Stimulated activated memory B cell treated with anti-CD40 and anti-IgM and Interleukin-4, amounts not matched to agents 10 μg/mL and 1 μg/mL and 100 μg/mL, for 72 hours (primary cell): ENCODE results near the gene TMEM17.
A peak's percentile ranks its signal among the peaks of the same experiment; 100 is the strongest.
"Not testable (repeated sequence)": the region's sequence is repeated elsewhere in the genome, so short reads cannot be mapped to it uniquely, and the experiment has no call there.

Source experiments
- ATAC-seq: fragments of 150-1000 bp; cut with Tn5 transposase; 2 replicates; pipeline ENCODE4 v1.10.0; 2021
- H3K27ac Mint-ChIP-seq: one replicate; pipeline ENCODE4 v1.8.0; 2022; ENCODE audit warnings: mild to moderate bottlenecking, mixed read lengths
- H3K27me3 Mint-ChIP-seq: one replicate; pipeline ENCODE4 v1.8.0; 2022; ENCODE audit warnings: mixed read lengths
- H3K36me3 Mint-ChIP-seq: one replicate; pipeline ENCODE4 v1.8.0; 2022; ENCODE audit warnings: mixed read lengths
- H3K4me1 Mint-ChIP-seq: one replicate; pipeline ENCODE4 v1.8.0; 2022; ENCODE audit warnings: mixed read lengths
- H3K4me3 Mint-ChIP-seq: one replicate; pipeline ENCODE4 v1.8.0; 2022; ENCODE audit warnings: mild to moderate bottlenecking, moderate library complexity, mixed read lengths
- H3K9me3 Mint-ChIP-seq: one replicate; pipeline ENCODE4 v1.8.0; 2022; ENCODE audit warnings: mixed read lengths

TMEM17 gene, protein sequence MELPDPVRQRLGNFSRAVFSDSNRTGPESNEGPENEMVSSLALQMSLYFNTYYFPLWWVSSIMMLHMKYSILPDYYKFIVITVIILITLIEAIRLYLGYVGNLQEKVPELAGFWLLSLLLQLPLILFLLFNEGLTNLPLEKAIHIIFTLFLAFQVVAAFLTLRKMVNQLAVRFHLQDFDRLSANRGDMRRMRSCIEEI

DNA sequence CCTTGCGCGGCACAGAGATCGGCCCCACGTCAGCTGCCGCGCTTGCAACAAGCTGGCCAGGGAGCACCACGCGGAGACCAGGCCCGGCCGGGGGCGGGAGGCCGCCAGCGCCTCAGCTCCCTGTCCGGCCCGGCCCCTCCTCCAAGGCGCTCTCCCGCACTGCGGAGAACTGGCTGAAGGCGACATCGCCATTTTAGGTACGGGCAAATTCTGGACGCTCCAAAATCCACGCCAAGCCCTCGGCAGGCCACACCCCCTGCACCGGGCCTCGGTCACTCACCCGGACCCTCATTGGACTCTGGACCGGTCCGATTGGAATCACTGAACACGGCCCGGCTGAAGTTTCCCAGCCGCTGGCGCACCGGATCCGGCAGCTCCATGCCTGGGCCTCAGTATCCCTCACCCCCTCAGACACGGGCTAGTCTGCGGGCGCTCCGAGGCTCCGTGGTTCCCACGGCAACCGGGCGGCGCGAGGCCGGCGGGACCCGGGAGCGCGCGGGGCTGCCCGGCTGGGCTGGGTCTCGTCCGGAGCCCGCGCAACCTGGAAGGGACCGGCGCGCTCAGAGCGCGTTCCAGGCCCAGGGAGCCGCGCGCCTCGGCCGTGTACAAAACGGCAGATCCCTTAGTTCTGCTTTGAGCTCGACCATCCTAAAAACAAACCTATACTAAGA, at the start of gene TMEM17:
Gene TMEM17 (minus strand): TSS at position 446 of the 671 bp plus-strand sequence. CDS start 66 bp downstream, at position 380.
- H3K27me3 Mint-ChIP-seq, result peaks cover 7% of the 10 kb centered on the region
- ATAC-seq, result peak; percentile 85
- H3K4me1 Mint-ChIP-seq, result peaks cover 8% of the 10 kb centered on the region
- peak within 1 kb of the TSS; percentile 57 for H3K27ac Mint-ChIP-seq
- H3K36me3 Mint-ChIP-seq, result no peaks in the 10 kb centered on the region
- H3K4me3 Mint-ChIP-seq, result peak within 1 kb of the TSS; percentile 83
- H3K9me3 Mint-ChIP-seq, result no peaks in the 10 kb centered on the region

DNA sequence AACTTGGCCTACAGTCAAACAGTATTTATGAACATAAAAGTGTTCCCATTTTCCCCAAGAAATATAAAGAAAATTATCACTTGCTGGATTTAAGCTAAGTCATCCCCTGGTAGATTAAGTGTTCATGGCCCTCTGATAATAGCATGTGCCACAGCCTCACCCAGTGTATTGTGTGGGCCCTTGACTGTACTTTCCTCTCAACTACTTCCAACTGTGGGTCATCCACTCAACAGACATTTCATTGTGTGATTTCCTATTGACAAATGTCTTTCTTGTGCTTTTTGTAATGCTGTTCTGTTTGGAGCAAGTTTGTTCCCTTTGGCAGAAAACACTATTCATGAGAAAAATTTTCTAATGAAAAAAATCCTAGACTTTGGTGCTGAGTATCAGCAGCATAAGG, 48.4 kb upstream of the TMEM17 start:
- ATAC-seq, result no peak

DNA sequence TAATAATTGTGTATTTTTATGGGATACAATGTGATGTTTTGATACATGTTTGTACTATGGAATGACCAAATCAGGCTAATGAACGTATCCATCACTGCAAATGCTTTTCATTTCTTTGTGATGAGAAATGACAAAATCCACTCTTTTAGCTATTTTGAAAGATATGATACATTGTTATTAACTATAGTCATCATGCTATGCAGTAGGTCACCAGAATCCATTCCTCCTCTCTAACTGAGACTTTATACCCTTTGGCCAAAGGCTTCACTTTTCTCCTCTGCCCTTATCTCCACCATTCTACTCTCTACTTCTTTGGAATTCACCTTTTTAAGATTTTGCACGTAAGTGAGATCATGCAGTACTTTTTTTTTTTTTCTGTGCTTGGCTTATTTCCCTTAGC, 44.5 kb upstream of the TMEM17 start:
- Mint-ChIP-seq H3K27ac (no peak overlapping the region), H3K4me3 (no peak overlapping the region), H3K4me1 (no peaks in the 10 kb centered on the region), H3K36me3 (no peaks in the 10 kb centered on the region), H3K9me3 (no peaks in the 10 kb centered on the region), H3K27me3 (peaks cover 13% of the 10 kb centered on the region)
- ATAC-seq, result no peak

More for the DNA sequence above, 48.4 kb upstream of the TMEM17 start:
- Mint-ChIP-seq H3K9me3 (peaks cover 4% of the 10 kb centered on the region), H3K27me3 (peaks cover 13% of the 10 kb centered on the region), H3K36me3 (no peaks in the 10 kb centered on the region), H3K4me1 (no peaks in the 10 kb centered on the region), H3K4me3 (no peak overlapping the region), H3K27ac (no peak overlapping the region)

DNA sequence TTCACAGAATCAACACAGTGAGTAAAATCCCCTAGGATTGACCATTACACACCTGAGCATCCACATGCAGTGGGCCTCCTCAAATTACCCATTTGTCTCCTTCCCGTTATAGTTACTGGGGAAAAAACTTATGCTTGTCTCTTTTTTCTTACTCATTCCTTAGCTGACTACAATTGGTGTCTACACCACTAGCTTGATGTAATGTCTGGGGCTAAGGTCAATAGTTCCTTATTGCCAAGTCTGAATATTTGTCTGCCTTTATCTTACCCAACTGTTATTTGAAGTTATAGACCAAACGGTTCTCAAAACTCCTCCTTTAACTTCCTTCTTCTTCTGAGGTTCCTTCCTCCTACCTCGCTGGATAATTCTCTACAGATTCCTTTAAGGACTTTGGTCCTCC, 41.9 kb upstream of the TMEM17 start:
- Mint-ChIP-seq H3K9me3 (no peaks in the 10 kb centered on the region), H3K4me3 (no peak overlapping the region), H3K27ac (no peak overlapping the region), H3K27me3 (no peaks in the 10 kb centered on the region), H3K4me1 (no peaks in the 10 kb centered on the region), H3K36me3 (no peaks in the 10 kb centered on the region)
- no peak for ATAC-seq

GRCh38 chr2:62545261-62545660, 39.3 kb upstream of the TMEM17 start:
- H3K27ac Mint-ChIP-seq, result no peak overlapping the region
- no peaks in the 10 kb centered on the region for H3K9me3 Mint-ChIP-seq
- peaks cover 15% of the 10 kb centered on the region for H3K27me3 Mint-ChIP-seq
- ATAC-seq, result peak; percentile 42
- H3K4me1 Mint-ChIP-seq, result no peaks in the 10 kb centered on the region
- no peak overlapping the region for H3K4me3 Mint-ChIP-seq
- H3K36me3 Mint-ChIP-seq, result no peaks in the 10 kb centered on the region

DNA sequence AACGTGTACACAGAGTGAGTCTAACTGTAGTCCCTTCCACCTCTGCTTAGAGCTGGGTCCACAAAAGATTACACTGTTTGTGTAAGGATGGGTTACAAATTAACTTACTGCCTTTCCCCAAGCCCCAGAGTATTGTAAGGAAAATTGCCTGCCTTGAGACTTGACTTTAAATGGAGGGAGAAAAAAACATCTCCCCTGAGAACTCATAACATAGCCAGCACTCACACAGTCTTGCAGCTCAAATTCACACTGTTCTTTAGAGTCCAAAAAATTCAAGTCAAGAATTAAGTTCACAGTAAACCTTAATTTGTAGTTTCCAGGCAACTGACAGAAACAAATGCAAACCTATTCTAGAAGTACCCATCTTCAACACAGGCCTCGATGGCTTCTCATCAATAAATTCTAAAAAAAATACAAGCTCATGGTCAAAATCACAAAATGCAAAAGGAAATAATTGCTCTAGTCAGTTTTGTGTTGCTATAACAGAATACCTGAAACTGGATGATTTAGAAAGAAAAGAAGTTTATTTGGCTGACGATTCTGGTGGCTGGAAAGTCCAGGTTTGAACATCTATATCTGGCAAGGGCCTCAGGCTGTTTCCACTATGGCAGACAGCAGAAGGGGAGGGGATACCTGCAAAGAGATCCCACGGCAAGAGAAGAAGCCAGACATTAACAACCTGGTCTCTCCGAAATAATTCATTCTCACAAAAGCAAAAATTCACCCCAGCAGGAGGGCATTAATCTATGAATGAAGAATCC, 34.6 kb upstream of the TMEM17 start:
- peaks cover 3% of the 10 kb centered on the region for H3K9me3 Mint-ChIP-seq
- H3K4me1 Mint-ChIP-seq, result no peaks in the 10 kb centered on the region
- no peaks in the 10 kb centered on the region for H3K36me3 Mint-ChIP-seq
- no peak for ATAC-seq
- no peak overlapping the region for H3K27ac Mint-ChIP-seq
- H3K27me3 Mint-ChIP-seq, result peaks cover 47% of the 10 kb centered on the region
- no peak overlapping the region for H3K4me3 Mint-ChIP-seq

GRCh38 chr2:62539606-62540407, 33.8 kb upstream of the TMEM17 start:
- Mint-ChIP-seq H3K4me1 (no peaks in the 10 kb centered on the region), H3K36me3 (peaks cover 3% of the 10 kb centered on the region), H3K27ac (no peak overlapping the region), H3K9me3 (peaks cover 8% of the 10 kb centered on the region), H3K27me3 (peaks cover 53% of the 10 kb centered on the region), H3K4me3 (no peak overlapping the region)
- ATAC-seq, result no peak

DNA sequence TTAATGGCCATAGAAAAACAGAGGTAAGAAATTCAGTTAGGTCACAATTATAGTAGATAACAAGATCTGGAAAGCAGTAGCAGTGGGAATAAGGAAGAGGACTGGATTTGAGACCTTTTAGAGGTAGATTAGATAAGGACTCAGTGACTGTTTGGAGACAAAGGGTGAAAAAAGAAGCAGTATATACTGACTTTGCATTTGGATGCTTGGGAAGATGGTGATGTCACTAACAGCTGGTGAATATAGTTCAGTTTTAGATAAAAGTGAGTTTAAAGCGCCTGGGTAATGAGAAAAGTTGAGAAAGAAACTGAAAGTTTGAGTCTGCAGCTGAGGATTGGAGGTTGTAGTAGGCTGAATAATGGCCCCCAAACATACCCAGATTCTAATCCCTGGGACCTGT, 32.8 kb upstream of the TMEM17 start:
- H3K4me3 Mint-ChIP-seq, result no peak overlapping the region
- H3K9me3 Mint-ChIP-seq, result peaks cover 12% of the 10 kb centered on the region
- H3K27ac Mint-ChIP-seq, result no peak overlapping the region
- peaks cover 60% of the 10 kb centered on the region for H3K27me3 Mint-ChIP-seq
- peaks cover 8% of the 10 kb centered on the region for H3K36me3 Mint-ChIP-seq
- no peaks in the 10 kb centered on the region for H3K4me1 Mint-ChIP-seq
- ATAC-seq, result no peak

- Mint-ChIP-seq H3K27me3 (peaks cover 68% of the 10 kb centered on the region), H3K27ac (no peak overlapping the region), H3K36me3 (peaks cover 14% of the 10 kb centered on the region), H3K4me1 (no peaks in the 10 kb centered on the region), H3K9me3 (peaks cover 21% of the 10 kb centered on the region), H3K4me3 (no peak overlapping the region)
- no peak for ATAC-seq
Observed at GRCh38 chr2:62537814-62538213, 31.8 kb upstream of the TMEM17 start.

GRCh38 chr2:62536873-62537547, 31.0 kb upstream of the TMEM17 start:
- H3K4me3 Mint-ChIP-seq, result no peak overlapping the region
- H3K9me3 Mint-ChIP-seq, result peaks cover 24% of the 10 kb centered on the region
- peaks cover 14% of the 10 kb centered on the region for H3K36me3 Mint-ChIP-seq
- H3K27me3 Mint-ChIP-seq, result peaks cover 76% of the 10 kb centered on the region
- no peak for ATAC-seq
- H3K27ac Mint-ChIP-seq, result no peak overlapping the region
- no peaks in the 10 kb centered on the region for H3K4me1 Mint-ChIP-seq

DNA sequence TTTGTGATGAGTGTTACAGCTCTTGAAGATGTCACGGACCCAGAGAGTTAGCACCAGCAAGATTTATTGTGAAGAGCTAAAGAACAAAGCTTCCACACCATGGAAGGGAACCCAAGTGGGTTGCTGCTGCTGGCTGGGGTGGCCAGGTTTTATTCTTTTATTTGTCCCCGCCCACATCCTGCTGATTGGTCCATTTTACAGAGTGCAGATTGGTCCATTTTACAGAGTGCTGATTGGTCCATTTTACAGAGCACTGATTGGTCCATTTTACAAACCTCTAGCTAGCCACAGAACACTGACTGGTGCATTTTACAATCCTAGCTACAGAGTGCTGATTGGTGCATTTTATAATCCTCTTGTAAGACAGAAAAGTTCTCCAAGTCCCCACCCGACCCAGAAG, 29.5 kb upstream of the TMEM17 start:
- Mint-ChIP-seq H3K9me3 (peaks cover 24% of the 10 kb centered on the region), H3K27me3 (peaks cover 66% of the 10 kb centered on the region), H3K36me3 (peaks cover 14% of the 10 kb centered on the region)
- H3K27ac Mint-ChIP-seq, H3K4me1 Mint-ChIP-seq, ATAC-seq, H3K4me3 Mint-ChIP-seq: not testable (repeated sequence)

- H3K27me3 Mint-ChIP-seq, result peaks cover 50% of the 10 kb centered on the region
- H3K4me1 Mint-ChIP-seq, result no peaks in the 10 kb centered on the region
- peaks cover 14% of the 10 kb centered on the region for H3K36me3 Mint-ChIP-seq
- no peak for ATAC-seq
- no peak overlapping the region for H3K4me3 Mint-ChIP-seq
- H3K9me3 Mint-ChIP-seq, result peaks cover 24% of the 10 kb centered on the region
- H3K27ac Mint-ChIP-seq, result no peak overlapping the region
Observed at GRCh38 chr2:62531594-62531993, 25.6 kb upstream of the TMEM17 start.

- Mint-ChIP-seq H3K4me1 (no peaks in the 10 kb centered on the region), H3K27ac (no peak overlapping the region), H3K27me3 (peaks cover 35% of the 10 kb centered on the region), H3K4me3 (no peak overlapping the region), H3K9me3 (peaks cover 16% of the 10 kb centered on the region), H3K36me3 (peaks cover 11% of the 10 kb centered on the region)
- ATAC-seq, result no peak
Observed at GRCh38 chr2:62529758-62530157, 23.8 kb upstream of the TMEM17 start.

DNA sequence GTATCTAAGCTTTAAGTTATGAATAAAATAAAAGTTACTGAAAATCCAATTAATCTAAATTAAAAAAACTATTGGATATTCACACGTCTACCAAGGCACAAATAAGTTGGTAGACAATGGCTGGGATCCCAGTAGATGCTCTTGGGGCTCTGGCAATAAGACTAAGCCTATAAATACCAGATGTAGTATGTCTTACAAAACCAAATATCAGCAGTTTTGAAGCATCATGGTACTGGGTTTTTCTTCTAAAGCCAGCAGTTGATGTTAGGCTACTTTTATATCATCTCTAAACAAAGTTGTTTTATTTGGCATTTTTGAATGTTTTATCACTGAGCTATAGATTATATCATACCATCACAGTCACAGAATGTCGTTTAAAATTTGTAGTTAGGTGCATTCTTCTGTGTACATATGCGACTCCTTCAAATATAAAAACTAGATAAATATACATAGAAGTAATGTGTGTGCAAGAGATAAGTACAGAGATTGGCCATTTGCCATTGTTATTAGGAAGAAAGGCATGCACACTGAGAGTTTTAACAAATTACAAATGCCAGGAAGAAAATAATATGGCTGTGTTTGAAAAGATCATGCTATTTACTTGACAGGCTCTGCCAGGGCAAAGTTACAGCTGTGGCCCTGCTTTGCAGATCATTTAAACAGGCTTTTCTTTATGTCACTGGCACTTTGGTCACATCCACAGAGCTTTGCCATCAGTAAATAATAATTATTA, 21.6 kb upstream of the TMEM17 start:
- H3K4me1 Mint-ChIP-seq, result no peaks in the 10 kb centered on the region
- H3K36me3 Mint-ChIP-seq, result no peaks in the 10 kb centered on the region
- H3K27ac Mint-ChIP-seq, result no peak overlapping the region
- peaks cover 7% of the 10 kb centered on the region for H3K9me3 Mint-ChIP-seq
- H3K27me3 Mint-ChIP-seq, result peaks cover 37% of the 10 kb centered on the region
- ATAC-seq, result no peak
- H3K4me3 Mint-ChIP-seq, result no peak overlapping the region
